IMR-90 (cell line): ENCODE measurements around the gene PSMB4. TPM values are rescaled to one million over a fixed set of nuclear protein-coding genes. Genes with fewer than 3 reads are reported as not detected.

Source experiments
- ATAC-seq: fragments of 200-7000 bp; cut with Tn5 transposase; 2 replicates; pipeline ENCODE4 v1.9.1; 2020; ENCODE audit warnings: low read depth, mild to moderate bottlenecking, moderate library complexity
- BruUV-seq: library from RNA; stranded (reverse); fragments of 400-500 nt; replicated peaks from 2 replicates; lab custom pipeline; 2021; lab: Mats Ljungman, UMichigan
- CTCF ChIA-PET: fragments of 300-600 bp; formaldehyde crosslinking; extraction: SDS; loops from one replicate; lab custom pipeline; 2021; ENCODE audit warnings: antibody characterized with exemption; lab: Yijun Ruan, JAX
- POLR2A ChIA-PET: fragments of 300-600 bp; sonication (Branson Sonifier 250); formaldehyde crosslinking; loops from one replicate; lab custom pipeline; 2022; ENCODE audit warnings: antibody characterized with exemption; ENCODE audit not compliant: unreplicated experiment; lab: Charles Lee
- DNase-seq: peaks from one replicate; pipeline ENCODE4 v3.0.0; 2013
- H2AFZ ChIP-seq: replicated peaks from 2 replicates; pipeline ENCODE3; 2013; ENCODE audit warnings: low read length, mild to moderate bottlenecking; ENCODE audit not compliant: poor library complexity
- H2AK5ac ChIP-seq: 2 replicates; pipeline ENCODE4 v1.6.1; 2013; ENCODE audit warnings: low read depth, low read length, inconsistent platforms
- H2AK9ac ChIP-seq: replicated peaks from 2 replicates; pipeline ENCODE3; 2013; ENCODE audit warnings: mild to moderate bottlenecking, low read depth, low read length, moderate library complexity; ENCODE audit not compliant: poor library complexity
- H2BK120ac ChIP-seq: 2 replicates; pipeline ENCODE4 v1.6.1; 2013; ENCODE audit warnings: low read depth, low read length, inconsistent platforms
- H2BK15ac ChIP-seq: 3 replicates; pipeline ENCODE4 v1.6.1; 2013; ENCODE audit warnings: low read depth, low read length, inconsistent platforms
- H2BK20ac ChIP-seq: 2 replicates; pipeline ENCODE4 v1.6.1; 2013; ENCODE audit warnings: low read depth, mild to moderate bottlenecking, inconsistent platforms, low read length, moderate library complexity
- H2BK5ac ChIP-seq: 2 replicates; pipeline ENCODE4 v1.6.1; 2013; ENCODE audit warnings: mild to moderate bottlenecking, low read depth, low read length, inconsistent platforms; ENCODE audit not compliant: poor library complexity, severe bottlenecking
- H3K14ac ChIP-seq: replicated peaks from 2 replicates; pipeline ENCODE4 v1.6.1; 2013; ENCODE audit warnings: low read depth, low read length, inconsistent platforms
- H3K18ac ChIP-seq: 2 replicates; pipeline ENCODE4 v1.6.1; 2013; ENCODE audit warnings: low read depth, low read length, control low read depth
- H3K23ac ChIP-seq: 2 replicates; pipeline ENCODE4 v1.6.1; 2013; ENCODE audit warnings: low read depth, low read length, inconsistent platforms
- H3K27ac ChIP-seq: 2 replicates; pipeline ENCODE4 v1.5.1; 2013; ENCODE audit warnings: mild to moderate bottlenecking, control low read depth, low read length; ENCODE audit not compliant: insufficient read depth
- H3K27me3 ChIP-seq: 2 replicates; pipeline ENCODE4 v1.6.1; 2013; ENCODE audit warnings: low read length; ENCODE audit not compliant: control insufficient read depth, insufficient read depth
- H3K36me3 ChIP-seq: 2 replicates; pipeline ENCODE4 v1.6.1; 2013; ENCODE audit warnings: low read length, mixed read lengths; ENCODE audit not compliant: control insufficient read depth, insufficient read depth
- H3K4ac ChIP-seq: 2 replicates; pipeline ENCODE4 v1.6.1; 2013; ENCODE audit warnings: low read depth, low read length, inconsistent platforms
- H3K4me1 ChIP-seq: 2 replicates; pipeline ENCODE4 v1.6.1; 2013; ENCODE audit warnings: low read length, mixed read lengths; ENCODE audit not compliant: control insufficient read depth, insufficient read depth
- H3K4me2 ChIP-seq: 2 replicates; pipeline ENCODE4 v1.6.1; 2013; ENCODE audit warnings: low read depth, mild to moderate bottlenecking, control low read depth, low read length, moderate library complexity
- H3K4me3 ChIP-seq: 2 replicates; pipeline ENCODE4 v1.5.1; 2013; ENCODE audit warnings: low read depth, mild to moderate bottlenecking, control low read depth, low read length, moderate library complexity; ENCODE audit not compliant: insufficient read depth
- H3K56ac ChIP-seq: 2 replicates; pipeline ENCODE4 v1.6.1; 2013; ENCODE audit warnings: low read length, inconsistent platforms; ENCODE audit not compliant: insufficient read depth; ENCODE audit errors: extremely low read depth
- H3K79me1 ChIP-seq, 2 experiments: 2 replicates each; pipeline ENCODE4 v1.6.1; 2013; ENCODE audit warnings: low read length in 2 of 2, inconsistent platforms in 1 of 2, low read depth in 1 of 2
- H3K9ac ChIP-seq: 2 replicates; pipeline ENCODE4 v1.6.1; 2013; ENCODE audit warnings: low read depth, low read length, control low read depth
- H3K9me1 ChIP-seq: 2 replicates; pipeline ENCODE4 v1.6.1; 2013; ENCODE audit warnings: low read length, inconsistent platforms; ENCODE audit not compliant: insufficient read depth
- H3K9me3 ChIP-seq: 2 replicates; pipeline ENCODE4 v1.6.1; 2013; ENCODE audit warnings: low read length; ENCODE audit not compliant: control insufficient read depth, insufficient read depth
- H4K20me1 ChIP-seq: 2 replicates; pipeline ENCODE4 v1.6.1; 2013; ENCODE audit warnings: low read length, inconsistent platforms; ENCODE audit not compliant: insufficient read depth
- H4K5ac ChIP-seq: 2 replicates; pipeline ENCODE4 v1.6.1; 2013; ENCODE audit warnings: mild to moderate bottlenecking, low read depth, low read length, control low read depth
- H4K8ac ChIP-seq, 2 experiments: 2 replicates each; pipeline ENCODE4 v1.6.1; 2013; ENCODE audit warnings: low read depth in 2 of 2, low read length in 2 of 2, control low read depth in 1 of 2, inconsistent platforms in 1 of 2
- H4K91ac ChIP-seq: 2 replicates; pipeline ENCODE4 v1.6.1; 2013; ENCODE audit warnings: low read depth, low read length, inconsistent platforms; ENCODE audit not compliant: insufficient read depth
- BHLHE40 ChIP-seq: fragments of 150-350 bp; IDR thresholded peaks from 2 replicates; pipeline ENCODE4 v1.6.1; 2016; ENCODE audit warnings: mild to moderate bottlenecking, low read depth, low read length
- CEBPB ChIP-seq: IDR thresholded peaks from 2 replicates; pipeline ENCODE4 v1.6.1; 2012; ENCODE audit warnings: low read depth, low read length, improper control_type of control experiment
- CHD1 ChIP-seq: IDR thresholded peaks from 2 replicates; pipeline ENCODE4 v1.6.1; 2012; ENCODE audit warnings: low read depth, low read length, improper control_type of control experiment
- CTCF ChIP-seq: conservative IDR thresholded peaks from 2 replicates; pipeline ENCODE4 v1.5.1; 2012; ENCODE audit warnings: mild to moderate bottlenecking, low read depth, low read length, improper control_type of control experiment
- ELK1 ChIP-seq: fragments of 150-350 bp; IDR thresholded peaks from 2 replicates; pipeline ENCODE4 v1.6.1; 2016; ENCODE audit warnings: low read depth, mild to moderate bottlenecking, low read length, moderate library complexity, borderline replicate concordance
- FOS ChIP-seq: fragments of 150-350 bp; IDR thresholded peaks from 2 replicates; pipeline ENCODE4 v1.6.1; 2016; ENCODE audit warnings: low read depth, low read length
- MAFK ChIP-seq: IDR thresholded peaks from 2 replicates; pipeline ENCODE4 v1.6.1; 2012; ENCODE audit warnings: low read depth, low read length, improper control_type of control experiment
- MAZ ChIP-seq: IDR thresholded peaks from 2 replicates; pipeline ENCODE4 v1.6.1; 2012; ENCODE audit warnings: low read depth, mild to moderate bottlenecking, low read length, improper control_type of control experiment, moderate library complexity, borderline replicate concordance
- MXI1 ChIP-seq: IDR thresholded peaks from 2 replicates; pipeline ENCODE4 v1.6.1; 2012; ENCODE audit warnings: low read depth, mild to moderate bottlenecking, low read length, moderate library complexity, borderline replicate concordance
- NFE2L2 ChIP-seq: fragments of 150-350 bp; IDR thresholded peaks from 2 replicates; pipeline ENCODE4 v1.6.1; 2016; ENCODE audit warnings: low read depth, mild to moderate bottlenecking, low read length
- POLR2A ChIP-seq: IDR thresholded peaks from 2 replicates; pipeline ENCODE4 v1.6.1; 2012; ENCODE audit warnings: mild to moderate bottlenecking, low read depth, low read length
- RAD21 ChIP-seq: IDR thresholded peaks from 2 replicates; pipeline ENCODE4 v1.6.1; 2012; ENCODE audit warnings: low read length, improper control_type of control experiment
- RCOR1 ChIP-seq: IDR thresholded peaks from 2 replicates; pipeline ENCODE4 v1.6.1; 2012; ENCODE audit warnings: mild to moderate bottlenecking, low read length, improper control_type of control experiment; ENCODE audit not compliant: insufficient replicate concordance
- RFX5 ChIP-seq: IDR thresholded peaks from 2 replicates; pipeline ENCODE4 v1.8.0; 2012; ENCODE audit warnings: low read depth, mild to moderate bottlenecking, low read length, moderate library complexity
- SMC3 ChIP-seq: fragments of 150-350 bp; IDR thresholded peaks from 2 replicates; pipeline ENCODE4 v1.6.1; 2016; ENCODE audit warnings: low read depth, mild to moderate bottlenecking, antibody characterized with exemption, low read length, moderate library complexity
- USF2 ChIP-seq: fragments of 150-350 bp; IDR thresholded peaks from 2 replicates; pipeline ENCODE4 v1.6.1; 2017; ENCODE audit warnings: mild to moderate bottlenecking, antibody characterized with exemption, low read length, low read depth
- dilution Hi-C: fragments of 300-500 bp; cut with HindIII; formaldehyde crosslinking; loops from one replicate; pipeline ENCODE4 v1.14.3; 2018; ENCODE audit warnings: low sequenced_read_pairs; ENCODE audit not compliant: unreplicated experiment
- in situ Hi-C: fragments of 300-500 bp; cut with MboI; formaldehyde crosslinking; loops from 3 replicates; pipeline ENCODE4 v1.14.3; 2019; ENCODE audit warnings: low sequenced_read_pairs, inconsistent platforms, mixed read lengths
- intact Hi-C: fragments of 100-400 bp; cut with micrococcal nuclease; formaldehyde crosslinking; loops from 2 replicates; pipeline ENCODE4 v1.10.0; 2022
- polyA plus RNA-seq, 3 experiments: library from polyadenylated mRNA; depleted of rRNA; stranded (reverse); fragments of >200 nt; gene quantifications; 2 replicates each; pipeline ENCODE4 v1.2.3, GENCODE V29; 2012; ENCODE audit warnings: low replicate concordance in 1 of 3
- total RNA-seq: library from RNA; depleted of rRNA; stranded (reverse); fragments of >200 nt; gene quantifications from 2 replicates; pipeline ENCODE4 v1.2.3, GENCODE V29; 2012

Gene PSMB4
- total and polyA plus RNA-seq, 2 of the 4 experiments (the other 2 are of a cell fraction), result 457 to 565 TPM

- ChIA-PET POLR2A (no interaction called here), CTCF (no interaction called here)
- Histone ChIP-seq H2AFZ (no peak overlapping the region), H3K36me3 (peaks cover 60% of the 10 kb centered on the region), H3K27ac (no peak overlapping the region), H3K4ac (no peak overlapping the region), H3K9me1 (peaks cover 11% of the 10 kb centered on the region; the same call in 1 of the 2 replicates), H3K9ac (no peak overlapping the region), H3K4me3 (no peak overlapping the region), H3K23ac (no peak overlapping the region), H2BK15ac (no peak overlapping the region), H3K4me2 (no peak overlapping the region), H3K56ac (no peak overlapping the region), H2AK5ac (no peak overlapping the region), H4K20me1 (peaks cover 10% of the 10 kb centered on the region; the same call in 1 of the 2 replicates), H3K79me1 (peaks cover 0 to 32% of the 10 kb centered on the region in 2 experiments; a peak in 3 of 4 replicates), H2BK5ac (no peak overlapping the region), H2BK120ac (no peak overlapping the region), H3K9me3 (no peaks in the 10 kb centered on the region), H4K91ac (no peak overlapping the region), H4K8ac (no peak overlapping the region), H3K18ac (no peak overlapping the region), H3K4me1 (no peaks in the 10 kb centered on the region), H3K14ac (no peak overlapping the region), H4K5ac (no peak overlapping the region), H2AK9ac (no peak overlapping the region), H2BK20ac (no peak overlapping the region), H3K27me3 (no peaks in the 10 kb centered on the region)
- in situ Hi-C loops (loop anchor here (10.0 kb wide), 2 partner anchors 104 to 214 kb away; partner anchors contain the start of genes PIP5K1A and VPS72), intact Hi-C loops (no loop called here), dilution Hi-C loops (no loop called here)
- ATAC-seq, result peak; percentile 67
- TF ChIP-seq CHD1 (no peak), ELK1 (no peak), MXI1 (no peak), RAD21 (no peak), CTCF (no peak), RCOR1 (no peak), POLR2A (no peak), RFX5 (no peak), MAZ (no peak), SMC3 (no peak), USF2 (no peak), FOS (no peak), BHLHE40 (no peak), MAFK (no peak), CEBPB (no peak), NFE2L2 (no peak)
- DNase-seq, result peak; percentile 24
- BruUV-seq, result no TSS peak
These were observed 9.5 kb downstream of the PSMB4 start for GRCh38 chr1:151408891-151409290.
